HG03439 (cell line): ENCODE measurements around the gene PICALM.
"Not testable (repeated sequence)": the region's sequence is repeated elsewhere in the genome, so short reads cannot be mapped to it uniquely, and the experiment has no call there.

Source experiments
- ATAC-seq: cut with Tn5 transposase; IDR thresholded peaks from one replicate; pipeline ENCODE4 v1.9.1; 2021; ENCODE audit warnings: mild to moderate bottlenecking, moderate library complexity; ENCODE audit not compliant: unreplicated experiment

Gene PICALM

GRCh38 chr11:85947431-85948272, 121.2 kb downstream of the PICALM start:
- ATAC-seq, result peak; percentile 66

GRCh38 chr11:85946221-85946620, 122.7 kb downstream of the PICALM start:
- no peak for ATAC-seq

GRCh38 chr11:85945788-85946187, 123.1 kb downstream of the PICALM start:
- no peak for ATAC-seq

GRCh38 chr11:85945296-85945695, 123.6 kb downstream of the PICALM start:
- ATAC-seq, result no peak

GRCh38 chr11:85941380-85941973, 127.4 kb downstream of the PICALM start:
- ATAC-seq, result no peak

GRCh38 chr11:85939099-85940015, 129.5 kb downstream of the PICALM start:
- no peak for ATAC-seq

- no peak for ATAC-seq
Measured at GRCh38 chr11:85937835-85938234, 131.0 kb downstream of the PICALM start.

GRCh38 chr11:85935751-85936150, 133.1 kb downstream of the PICALM start:
- ATAC-seq, result no peak

- ATAC-seq, result no peak
Measured at GRCh38 chr11:85934596-85935169, 134.2 kb downstream of the PICALM start.

GRCh38 chr11:85930879-85931366, 138.0 kb downstream of the PICALM start:
- ATAC-seq, result no peak

GRCh38 chr11:85926653-85927214, 142.2 kb downstream of the PICALM start:
- not testable (repeated sequence) for ATAC-seq

GRCh38 chr11:85923455-85923854, 145.4 kb downstream of the PICALM start:
- ATAC-seq, result no peak

GRCh38 chr11:85922367-85922766, 146.5 kb downstream of the PICALM start:
- peak; percentile 69 for ATAC-seq

- no peak for ATAC-seq
Measured at GRCh38 chr11:85918910-85919794, 149.7 kb downstream of the PICALM start.

GRCh38 chr11:85914425-85914824, 154.5 kb downstream of the PICALM start:
- ATAC-seq, result no peak

GRCh38 chr11:85913513-85913912, 155.4 kb downstream of the PICALM start:
- no peak for ATAC-seq

- no peak for ATAC-seq
Measured at GRCh38 chr11:85912414-85912813, 156.5 kb downstream of the PICALM start.
